HCT116 (cell line): ENCODE results near the gene PPIH. TPM values are rescaled to one million over a fixed set of nuclear protein-coding genes. Genes with fewer than 3 reads are reported as not detected.

Source experiments
- ATAC-seq: fragments of 200-7000 bp; cut with Tn5 transposase; 2 replicates; pipeline ENCODE4 v1.9.1; 2020; ENCODE audit warnings: mild to moderate bottlenecking, moderate library complexity
- BruUV-seq: library from RNA; stranded (reverse); fragments of 400-500 nt; replicated peaks from 2 replicates; lab custom pipeline; 2021; lab: Mats Ljungman, UMichigan
- CTCF ChIA-PET: fragments of 300-600 bp; sonication (Branson Sonifier 250); formaldehyde crosslinking; loops from one replicate; lab custom pipeline; 2021; ENCODE audit warnings: antibody characterized with exemption; lab: Charles Lee
- POLR2A ChIA-PET: fragments of 300-600, 350-600 bp; sonication (Branson Sonifier 250); formaldehyde crosslinking; loops from one replicate; lab custom pipeline; 2021; ENCODE audit warnings: antibody characterized with exemption; lab: Charles Lee
- RAD21 ChIA-PET, 2 experiments: fragments of 300-600 bp; sonication (Branson Sonifier 250); formaldehyde crosslinking; loops; one replicate each; lab custom pipeline; 2023; ENCODE audit warnings: low total read pairs in 2 of 2; ENCODE audit not compliant: uncharacterized antibody in 2 of 2, unreplicated experiment in 2 of 2, low non-redundant PET in 1 of 2; lab: Charles Lee
- DNase-seq: peaks from one replicate; pipeline ENCODE4 v3.0.0-alpha.2; 2010; ENCODE audit warnings: low read depth, low spot score
- H2AFZ ChIP-seq: fragments of 200-600 bp; shearing (Covaris generic), sonication (generic); 2 replicates; pipeline ENCODE4 v1.6.1; 2017; ENCODE audit warnings: low read depth, mixed run types, mixed read lengths, antibody characterized with exemption, low read length; ENCODE audit not compliant: poor library complexity, severe bottlenecking
- H3K27ac ChIP-seq: 2 replicates; pipeline ENCODE4 v1.5.1; 2012; ENCODE audit warnings: low read depth, low read length
- H3K27me3 ChIP-seq: fragments of 200-600 bp; sonication (generic); 2 replicates; pipeline ENCODE4 v1.6.1; 2016; ENCODE audit warnings: mixed run types, low read length, mixed read lengths; ENCODE audit not compliant: insufficient read depth
- H3K36me3 ChIP-seq, 2 experiments: fragments of 200-500 bp in 1 of 2; fragments of 200-600 bp in 1 of 2; sonication (Bioruptor generic) in 1 of 2; sonication (generic) in 1 of 2; 2 replicates each; pipeline versions ENCODE4 v1.5.1 to v1.6.1; 2014 to 2016; ENCODE audit warnings: low read length in 2 of 2, inconsistent platforms in 1 of 2, mixed read lengths in 1 of 2, mixed run types in 1 of 2; ENCODE audit not compliant: insufficient read depth in 2 of 2, control insufficient read depth in 1 of 2
- H3K4me1 ChIP-seq, 2 experiments: fragments of 200-600 bp in 1 of 2; sonication (generic) in 1 of 2; 2 replicates each; pipeline versions ENCODE4 v1.5.1 to v1.6.1; 2012 to 2017; ENCODE audit warnings: low read length in 2 of 2, inconsistent platforms in 1 of 2, mild to moderate bottlenecking in 1 of 2, mixed read lengths in 1 of 2, mixed run types in 1 of 2, moderate library complexity in 1 of 2; ENCODE audit not compliant: insufficient read depth in 2 of 2, control insufficient read depth in 1 of 2
- H3K4me2 ChIP-seq: fragments of 200-600 bp; sonication (generic); 2 replicates; pipeline ENCODE4 v1.6.1; 2017; ENCODE audit warnings: mixed run types, low read length, mixed read lengths
- H3K4me3 ChIP-seq, 2 experiments: fragments of 200-600 bp in 1 of 2; sonication (generic) in 1 of 2; replicated peaks in 1 of 2; 2 replicates each; pipeline ENCODE4 v1.5.1; 2011 to 2016; ENCODE audit warnings: low read length in 2 of 2, control low read depth in 1 of 2, low read depth in 1 of 2, mild to moderate bottlenecking in 1 of 2, mixed read lengths in 1 of 2, mixed run types in 1 of 2
- H3K79me2 ChIP-seq: fragments of 200-600 bp; sonication (generic); 2 replicates; pipeline ENCODE4 v1.6.1; 2017; ENCODE audit warnings: mild to moderate bottlenecking, mixed run types, low read length, moderate library complexity, mixed read lengths; ENCODE audit not compliant: insufficient read depth
- H3K9ac ChIP-seq: fragments of 200-600 bp; sonication (generic); 2 replicates; pipeline ENCODE4 v1.6.1; 2016; ENCODE audit warnings: low read length, mixed read lengths
- H3K9me2 ChIP-seq: fragments of 200-600 bp; sonication (generic), shearing (Covaris generic); 2 replicates; pipeline ENCODE4 v1.6.1; 2017; ENCODE audit warnings: mixed run types, mild to moderate bottlenecking, moderate library complexity; ENCODE audit not compliant: insufficient read depth
- H3K9me3 ChIP-seq, 2 experiments: fragments of 200-500 bp in 1 of 2; fragments of 200-600 bp in 1 of 2; sonication (Bioruptor generic) in 1 of 2; sonication (generic) in 1 of 2; 2 replicates each; pipeline ENCODE4 v1.6.1; 2014 to 2017; ENCODE audit warnings: low read length in 2 of 2, mixed read lengths in 2 of 2, inconsistent platforms in 1 of 2, low read depth in 1 of 2, mild to moderate bottlenecking in 1 of 2, mixed run types in 1 of 2, moderate library complexity in 1 of 2; ENCODE audit not compliant: control insufficient read depth in 1 of 2, insufficient read depth in 1 of 2
- H4K20me1 ChIP-seq: fragments of 200-600 bp; sonication (generic), shearing (Covaris generic); 2 replicates; pipeline ENCODE4 v1.6.1; 2017; ENCODE audit warnings: mixed run types, mild to moderate bottlenecking, moderate library complexity; ENCODE audit not compliant: insufficient read depth
- CBX3 ChIP-seq: IDR thresholded peaks from 2 replicates; pipeline ENCODE4 v1.6.1; 2012; ENCODE audit warnings: low read depth
- CEBPB ChIP-seq: IDR thresholded peaks from 2 replicates; pipeline ENCODE4 v1.6.1; 2012; ENCODE audit warnings: low read depth
- EGR1 ChIP-seq: IDR thresholded peaks from 2 replicates; pipeline ENCODE4 v1.6.1; 2012; ENCODE audit warnings: low read depth
- ELF1 ChIP-seq: IDR thresholded peaks from 2 replicates; pipeline ENCODE4 v1.6.1; 2012; ENCODE audit warnings: low read depth, borderline replicate concordance
- EZH2 ChIP-seq: fragments of 200-600 bp; sonication (generic); IDR thresholded peaks from 2 replicates; pipeline ENCODE4 v1.6.1; 2017; ENCODE audit warnings: antibody characterized with exemption, mixed run types
- JUND ChIP-seq: IDR thresholded peaks from 2 replicates; pipeline ENCODE4 v1.6.1; 2012
- POLR2AphosphoS5 ChIP-seq: IDR thresholded peaks from 2 replicates; pipeline ENCODE4 v1.6.1; 2011; ENCODE audit warnings: mild to moderate bottlenecking, low read depth, low read length, moderate library complexity
- RAD21 ChIP-seq: IDR thresholded peaks from 2 replicates; pipeline ENCODE4 v1.6.1; 2012; ENCODE audit warnings: low read depth, mild to moderate bottlenecking
- SIN3A ChIP-seq: IDR thresholded peaks from 2 replicates; pipeline ENCODE4 v1.6.1; 2012; ENCODE audit warnings: low read depth
- SP1 ChIP-seq: IDR thresholded peaks from 2 replicates; pipeline ENCODE4 v1.6.1; 2012; ENCODE audit warnings: low read depth
- SRF ChIP-seq: IDR thresholded peaks from 2 replicates; pipeline ENCODE4 v1.6.1; 2012; ENCODE audit warnings: low read depth
- TCF7L2 ChIP-seq: IDR thresholded peaks from 2 replicates; pipeline ENCODE4 v1.7.0; 2011; ENCODE audit warnings: borderline replicate concordance, inconsistent platforms; ENCODE audit not compliant: insufficient read depth, insufficient read length; ENCODE audit errors: extremely low read depth
- YY1 ChIP-seq: IDR thresholded peaks from 2 replicates; pipeline ENCODE4 v1.6.1; 2011; ENCODE audit warnings: low read length, low read depth, moderate library complexity, mild to moderate bottlenecking; ENCODE audit not compliant: insufficient replicate concordance; ENCODE audit errors: extremely low read depth
- ZNF274 ChIP-seq: fragments of 200-500 bp; sonication (Bioruptor generic); IDR thresholded peaks from 2 replicates; pipeline ENCODE4 v1.6.1; 2014; ENCODE audit warnings: mild to moderate bottlenecking, low read depth, low read length, inconsistent platforms
- intact Hi-C: fragments of 100-400 bp; cut with micrococcal nuclease; formaldehyde crosslinking; loops from 2 replicates; pipeline ENCODE4 v1.10.0; 2022
- total RNA-seq: library from RNA; stranded (reverse); gene quantifications from one replicate; pipeline ENCODE4 v1.2.1, GENCODE V29; 2021; ENCODE audit not compliant: unreplicated experiment
- TF ChIP-seq, protein P1 (sequence below): IDR thresholded peaks from 2 replicates; pipeline ENCODE4 v1.6.1; 2012
- TF ChIP-seq, protein P2 (sequence below): IDR thresholded peaks from 2 replicates; pipeline ENCODE4 v1.6.1; 2011; ENCODE audit warnings: mild to moderate bottlenecking, low read length, moderate library complexity; ENCODE audit not compliant: insufficient replicate concordance; ENCODE audit errors: extremely low read depth
- TF ChIP-seq, protein P3 (sequence below): IDR thresholded peaks from 2 replicates; pipeline ENCODE4 v1.6.1; 2012; ENCODE audit warnings: low read depth

The PPIH gene
- total RNA-seq, 1 experiment from 2014 or later, result 100 TPM

DNA sequence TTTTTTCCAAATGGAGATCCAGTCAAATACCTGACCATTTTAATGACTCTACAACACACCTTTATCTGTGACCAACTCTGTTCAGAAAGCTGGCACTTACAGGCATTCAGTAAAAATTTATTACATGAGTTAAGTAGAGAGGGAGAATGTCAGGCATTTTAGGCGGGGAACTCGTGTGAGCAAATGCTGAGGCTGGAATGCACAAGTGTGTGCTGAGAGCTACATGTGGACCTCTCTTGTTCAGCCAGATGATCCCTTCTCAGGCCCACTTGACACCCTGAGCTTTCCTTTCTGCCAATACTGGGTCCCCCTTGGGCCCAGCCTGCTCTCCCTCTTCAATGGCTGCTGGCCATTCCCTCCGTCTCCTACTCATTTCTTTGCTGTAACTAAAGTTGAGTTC lies 11.7 kb downstream of the PPIH start:
- no peaks in the 10 kb centered on the region for H3K9me2 ChIP-seq
- no peak for DNase-seq
- H2AFZ ChIP-seq, result no peak overlapping the region
- H4K20me1 ChIP-seq, result no peaks in the 10 kb centered on the region; the same call in 1 of the 2 replicates
- TF ChIP-seq YY1 (no peak), SRF (no peak), SIN3A (no peak), ZNF274 (no peak), CEBPB (no peak), RAD21 (no peak), CBX3 (no peak), SP1 (no peak), ELF1 (no peak), JUND (no peak), EGR1 (no peak), TCF7L2 (no peak), EZH2 (no peak), POLR2AphosphoS5 (no peak)
- TF ChIP-seq, protein P1, sequence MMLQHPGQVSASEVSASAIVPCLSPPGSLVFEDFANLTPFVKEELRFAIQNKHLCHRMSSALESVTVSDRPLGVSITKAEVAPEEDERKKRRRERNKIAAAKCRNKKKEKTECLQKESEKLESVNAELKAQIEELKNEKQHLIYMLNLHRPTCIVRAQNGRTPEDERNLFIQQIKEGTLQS, result no peak
- TF ChIP-seq, protein P2, sequence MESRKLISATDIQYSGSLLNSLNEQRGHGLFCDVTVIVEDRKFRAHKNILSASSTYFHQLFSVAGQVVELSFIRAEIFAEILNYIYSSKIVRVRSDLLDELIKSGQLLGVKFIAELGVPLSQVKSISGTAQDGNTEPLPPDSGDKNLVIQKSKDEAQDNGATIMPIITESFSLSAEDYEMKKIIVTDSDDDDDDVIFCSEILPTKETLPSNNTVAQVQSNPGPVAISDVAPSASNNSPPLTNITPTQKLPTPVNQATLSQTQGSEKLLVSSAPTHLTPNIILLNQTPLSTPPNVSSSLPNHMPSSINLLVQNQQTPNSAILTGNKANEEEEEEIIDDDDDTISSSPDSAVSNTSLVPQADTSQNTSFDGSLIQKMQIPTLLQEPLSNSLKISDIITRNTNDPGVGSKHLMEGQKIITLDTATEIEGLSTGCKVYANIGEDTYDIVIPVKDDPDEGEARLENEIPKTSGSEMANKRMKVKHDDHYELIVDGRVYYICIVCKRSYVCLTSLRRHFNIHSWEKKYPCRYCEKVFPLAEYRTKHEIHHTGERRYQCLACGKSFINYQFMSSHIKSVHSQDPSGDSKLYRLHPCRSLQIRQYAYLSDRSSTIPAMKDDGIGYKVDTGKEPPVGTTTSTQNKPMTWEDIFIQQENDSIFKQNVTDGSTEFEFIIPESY, result no peak
- TF ChIP-seq, protein P3, sequence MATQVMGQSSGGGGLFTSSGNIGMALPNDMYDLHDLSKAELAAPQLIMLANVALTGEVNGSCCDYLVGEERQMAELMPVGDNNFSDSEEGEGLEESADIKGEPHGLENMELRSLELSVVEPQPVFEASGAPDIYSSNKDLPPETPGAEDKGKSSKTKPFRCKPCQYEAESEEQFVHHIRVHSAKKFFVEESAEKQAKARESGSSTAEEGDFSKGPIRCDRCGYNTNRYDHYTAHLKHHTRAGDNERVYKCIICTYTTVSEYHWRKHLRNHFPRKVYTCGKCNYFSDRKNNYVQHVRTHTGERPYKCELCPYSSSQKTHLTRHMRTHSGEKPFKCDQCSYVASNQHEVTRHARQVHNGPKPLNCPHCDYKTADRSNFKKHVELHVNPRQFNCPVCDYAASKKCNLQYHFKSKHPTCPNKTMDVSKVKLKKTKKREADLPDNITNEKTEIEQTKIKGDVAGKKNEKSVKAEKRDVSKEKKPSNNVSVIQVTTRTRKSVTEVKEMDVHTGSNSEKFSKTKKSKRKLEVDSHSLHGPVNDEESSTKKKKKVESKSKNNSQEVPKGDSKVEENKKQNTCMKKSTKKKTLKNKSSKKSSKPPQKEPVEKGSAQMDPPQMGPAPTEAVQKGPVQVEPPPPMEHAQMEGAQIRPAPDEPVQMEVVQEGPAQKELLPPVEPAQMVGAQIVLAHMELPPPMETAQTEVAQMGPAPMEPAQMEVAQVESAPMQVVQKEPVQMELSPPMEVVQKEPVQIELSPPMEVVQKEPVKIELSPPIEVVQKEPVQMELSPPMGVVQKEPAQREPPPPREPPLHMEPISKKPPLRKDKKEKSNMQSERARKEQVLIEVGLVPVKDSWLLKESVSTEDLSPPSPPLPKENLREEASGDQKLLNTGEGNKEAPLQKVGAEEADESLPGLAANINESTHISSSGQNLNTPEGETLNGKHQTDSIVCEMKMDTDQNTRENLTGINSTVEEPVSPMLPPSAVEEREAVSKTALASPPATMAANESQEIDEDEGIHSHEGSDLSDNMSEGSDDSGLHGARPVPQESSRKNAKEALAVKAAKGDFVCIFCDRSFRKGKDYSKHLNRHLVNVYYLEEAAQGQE, result no peak
- TF ChIP-seq, all 23 proteins: peak for 0
- Histone ChIP-seq H3K27ac (no peak overlapping the region), H3K9ac (no peak overlapping the region), H3K4me2 (no peak overlapping the region), H3K79me2 (peaks cover 1% of the 10 kb centered on the region; the same call in 1 of the 2 replicates), H3K9me3 (no peaks in the 10 kb centered on the region), H3K27me3 (no peaks in the 10 kb centered on the region), H3K4me1 (no peaks in the 10 kb centered on the region), H3K36me3 (peaks cover 41 to 54% of the 10 kb centered on the region in 2 experiments), H3K4me3 (no peak overlapping the region)
- POLR2A ChIA-PET, result no interaction called here
- intact Hi-C loops, result no loop called here
- ATAC-seq, result no peak
- RAD21 ChIA-PET, result no interaction called here
- CTCF ChIA-PET, result no interaction called here
- no TSS peak for BruUV-seq
